Urothelium cell line (cell line): ENCODE results near the gene UBALD2.
"Not testable (repeated sequence)": the region's sequence is repeated elsewhere in the genome, so short reads cannot be mapped to it uniquely, and the experiment has no call there.

Experiments used
- DNase-seq: peaks from one replicate; pipeline ENCODE4 v3.0.0; 2011; ENCODE audit warnings: low spot score, mixed read lengths
- FAIRE-seq: peaks from 2 replicates; lab custom pipeline; 2011; peaks lifted over from hg19 to GRCh38; lab: Jason Lieb, UNC

Gene UBALD2

GRCh38 chr17:76243826-76244679 lies 21.1 kb upstream of the UBALD2 start:
- FAIRE-seq (peak; percentile 20), DNase-seq (no peak)

DNA sequence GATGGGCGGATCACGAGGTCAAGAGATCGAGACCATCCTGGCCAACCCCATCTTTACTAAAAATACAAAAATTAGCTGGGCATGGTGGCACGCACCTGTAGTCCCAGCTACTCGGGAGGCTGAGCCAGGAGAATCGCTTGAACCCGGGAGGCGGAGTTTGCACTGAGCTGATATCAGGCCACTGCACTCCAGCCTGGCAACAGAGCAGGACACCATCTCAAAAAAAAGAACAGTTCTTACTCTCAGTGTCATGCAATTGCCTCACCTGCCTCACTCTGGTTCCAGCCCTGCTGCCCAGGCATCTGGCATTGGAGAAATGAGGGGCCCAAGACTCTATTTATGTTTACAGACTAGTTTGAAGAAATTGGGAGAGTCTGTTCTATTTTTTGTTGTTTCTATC lies 20.4 kb upstream of the UBALD2 start:
- not testable (repeated sequence) for FAIRE-seq, DNase-seq

- no peak for DNase-seq
- no peak for FAIRE-seq
Measured at GRCh38 chr17:76246080-76247066, 18.8 kb upstream of the UBALD2 start.

DNA sequence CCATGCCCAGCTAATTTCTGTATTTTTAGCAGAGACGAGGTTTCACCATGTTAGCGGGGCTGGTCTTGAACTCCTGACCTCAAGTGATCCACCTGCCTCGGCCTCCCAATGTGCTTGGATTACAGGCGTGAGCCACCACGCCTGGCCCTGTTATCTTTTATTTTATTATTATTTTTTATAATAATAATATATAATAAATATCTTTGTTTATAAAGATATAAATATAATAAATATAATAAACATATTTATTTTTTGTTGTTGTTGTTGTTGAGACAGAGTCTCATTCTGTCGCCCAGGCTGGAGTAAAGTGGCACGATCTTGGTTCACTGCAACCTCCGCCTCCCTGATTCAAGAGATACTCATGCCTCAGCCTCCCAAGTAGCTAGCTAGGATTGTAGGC lies 17.8 kb upstream of the UBALD2 start:
- DNase-seq, result no peak
- no peak for FAIRE-seq

DNA sequence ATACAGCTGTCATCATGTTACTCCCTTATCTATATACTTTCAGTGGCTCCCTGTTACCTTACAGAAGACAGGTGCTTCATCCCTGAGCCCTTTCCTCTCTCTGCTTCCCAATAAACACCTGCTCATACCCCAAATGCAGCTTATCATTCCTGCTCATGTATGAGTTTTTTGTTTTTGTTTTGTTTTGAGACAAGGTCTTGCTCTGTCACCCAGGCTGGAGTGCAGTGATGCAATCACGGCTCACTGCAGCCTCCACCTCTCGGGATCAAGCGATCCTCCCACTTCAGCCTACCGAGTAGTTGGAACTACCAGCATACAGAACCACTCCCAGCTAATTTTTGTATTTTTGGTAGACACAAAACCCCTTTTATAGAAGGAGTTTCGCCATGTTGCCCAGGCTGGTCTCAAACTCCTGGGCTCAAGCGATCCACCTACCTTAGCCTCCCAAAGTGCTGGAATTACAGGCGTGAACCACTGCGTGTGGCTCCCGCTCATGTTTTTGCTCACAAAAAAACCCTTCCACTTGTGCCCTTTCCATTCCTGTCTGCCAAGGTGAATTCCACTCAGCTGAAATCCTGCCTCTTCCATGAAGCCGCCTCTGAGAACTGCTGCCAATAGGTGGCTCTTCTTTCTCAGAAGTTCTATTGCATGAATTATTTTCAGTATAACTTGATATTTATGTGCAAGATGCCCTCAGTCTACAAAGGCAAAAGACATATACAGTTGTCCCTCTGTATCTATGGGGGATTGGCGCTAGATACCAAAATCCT lies 16.9 kb upstream of the UBALD2 start:
- no peak for FAIRE-seq
- no peak for DNase-seq

- FAIRE-seq, result no peak
- no peak for DNase-seq
Measured at GRCh38 chr17:76250141-76250540, 15.0 kb upstream of the UBALD2 start.

- FAIRE-seq, result peak; percentile 5
- no peak for DNase-seq
Measured at GRCh38 chr17:76251478-76252039, 13.6 kb upstream of the UBALD2 start.

DNA sequence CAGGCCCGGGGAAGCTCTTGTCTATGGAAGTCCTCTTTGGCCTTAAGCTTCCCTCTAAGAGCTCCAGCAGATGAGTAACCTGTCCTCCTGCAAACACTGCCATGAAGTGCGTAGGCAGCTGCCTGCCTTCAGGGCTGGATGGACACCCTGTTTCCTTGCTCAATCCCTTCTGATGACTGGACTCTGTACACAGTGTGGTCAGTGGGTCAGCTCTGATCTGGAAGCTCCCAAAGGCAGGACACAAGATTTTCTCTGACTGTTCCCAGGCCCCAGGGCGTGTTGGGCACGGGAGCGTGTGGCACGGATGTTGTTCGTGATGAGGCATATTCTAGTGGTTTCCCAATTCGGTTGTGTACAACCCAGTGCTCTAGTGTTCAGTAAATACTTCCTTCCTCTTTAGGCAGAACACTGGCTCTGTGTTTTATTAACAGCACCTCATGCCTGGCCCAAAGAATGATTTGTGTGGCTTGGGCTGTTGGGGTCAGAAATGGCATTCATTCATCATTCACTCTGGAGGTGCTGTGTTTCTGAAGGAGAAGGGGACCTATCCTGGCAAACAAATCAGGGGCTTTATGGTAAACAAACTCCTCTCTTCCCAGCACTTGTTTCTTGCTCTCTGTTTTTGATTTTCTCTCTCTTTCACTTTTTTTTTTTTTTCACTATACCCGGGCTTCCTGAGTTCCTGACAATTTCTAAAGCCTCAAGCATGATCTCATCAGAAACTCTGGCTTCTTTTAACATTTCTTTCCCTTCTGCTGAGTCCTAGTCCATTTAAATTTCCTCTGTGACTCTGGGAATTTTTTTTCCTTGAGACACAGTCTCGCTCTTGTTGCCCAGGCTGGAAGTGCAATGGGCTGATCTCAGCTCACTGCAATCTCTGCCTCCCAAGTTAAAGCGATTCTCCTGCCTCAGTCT lies 12.9 kb upstream of the UBALD2 start:
- FAIRE-seq, result no peak
- no peak for DNase-seq

DNA sequence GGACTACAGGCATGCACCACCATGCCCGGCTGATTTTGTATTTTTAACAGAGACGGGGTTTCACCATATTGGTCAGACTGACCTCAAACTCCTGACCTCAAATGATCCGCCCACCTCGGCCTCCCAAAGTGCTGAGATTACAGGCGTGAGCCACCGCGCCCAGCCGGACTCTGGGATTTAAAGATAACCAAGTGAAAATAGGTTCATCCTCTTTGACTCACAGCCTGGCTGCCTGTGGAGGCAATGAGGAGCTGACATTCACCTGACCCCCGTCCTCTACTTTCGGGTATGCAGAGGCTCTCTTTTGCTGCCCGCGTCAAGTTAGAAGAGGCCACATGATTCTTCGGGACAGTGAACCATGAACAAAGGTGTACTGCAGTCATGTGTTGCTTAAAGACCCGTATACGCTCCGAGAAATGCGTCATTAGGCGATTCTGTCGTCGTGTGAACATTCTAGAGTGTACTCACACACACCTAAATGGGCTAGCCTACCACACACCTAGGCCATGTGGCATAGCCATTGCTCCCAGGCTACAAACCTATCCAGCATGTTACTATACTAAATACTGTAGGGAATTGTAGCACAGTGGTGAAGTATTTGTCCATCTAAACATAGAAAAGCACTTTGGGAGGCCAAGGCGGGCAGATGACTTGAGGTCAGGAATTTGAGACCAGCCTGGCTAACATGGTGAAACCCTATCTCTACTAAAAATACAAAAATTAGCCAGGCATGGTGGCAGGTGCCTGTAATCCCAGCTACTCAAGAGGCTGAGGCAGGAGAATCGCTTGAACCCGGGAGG lies 12.0 kb upstream of the UBALD2 start:
- not testable (repeated sequence) for FAIRE-seq, DNase-seq

- DNase-seq, result no peak
- no peak for FAIRE-seq
Measured at GRCh38 chr17:76253841-76254240, 11.3 kb upstream of the UBALD2 start.

GRCh38 chr17:76254275-76254674 lies 10.9 kb upstream of the UBALD2 start:
- FAIRE-seq (no peak), DNase-seq (no peak)

DNA sequence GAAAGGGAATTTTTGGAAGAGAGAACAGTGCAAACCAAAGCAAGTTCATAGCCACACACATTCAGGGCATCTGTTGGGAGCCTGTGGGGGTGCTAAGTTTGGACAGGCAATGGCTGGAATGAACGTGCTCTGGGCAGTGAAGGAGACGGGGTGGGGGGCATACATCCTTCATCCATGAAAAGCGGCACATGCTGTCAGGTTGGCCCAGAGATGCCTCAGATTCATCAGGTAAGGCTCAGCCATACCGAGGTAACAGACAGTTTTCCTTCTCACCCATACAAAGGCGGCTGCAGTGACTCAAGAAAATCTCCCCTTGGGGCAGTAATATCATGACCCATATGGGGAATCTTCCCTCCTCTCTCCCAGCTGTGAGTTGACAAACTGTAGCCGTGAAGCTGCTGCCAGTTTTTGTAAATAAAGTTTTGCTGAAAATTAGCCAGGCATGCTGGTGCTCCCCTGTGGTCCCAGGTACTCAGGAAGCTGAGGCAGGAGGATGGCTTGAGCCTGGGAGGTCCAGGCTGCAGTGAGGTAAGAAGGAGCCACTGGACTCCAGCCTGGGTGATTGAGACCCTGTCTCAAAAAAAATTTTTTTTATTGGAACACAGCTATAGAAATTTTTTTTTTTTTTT lies 9.2 kb upstream of the UBALD2 start:
- DNase-seq, result no peak
- no peak for FAIRE-seq

- not testable (repeated sequence) for FAIRE-seq, DNase-seq
Measured at GRCh38 chr17:76256430-76257050, 8.6 kb upstream of the UBALD2 start.

DNA sequence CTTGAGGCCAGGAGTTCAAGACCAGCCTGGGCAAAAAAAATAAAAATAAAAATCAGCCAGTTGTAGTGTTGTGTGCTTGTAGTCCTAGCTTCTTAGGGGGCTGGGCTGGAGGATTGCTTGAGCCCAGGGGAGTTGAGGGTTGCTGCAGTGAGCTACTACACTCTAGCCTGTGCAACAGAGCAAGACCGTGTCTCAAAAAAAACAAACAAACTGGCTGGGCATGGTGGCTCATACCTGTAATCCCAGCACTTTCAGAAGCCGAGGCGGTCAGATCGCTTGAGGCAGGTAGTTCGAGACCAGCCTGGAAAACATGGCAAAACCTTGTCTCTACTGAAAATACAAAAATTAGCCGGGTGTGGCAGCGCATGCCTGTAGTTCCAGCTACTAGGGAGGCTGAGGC lies 4.9 kb upstream of the UBALD2 start:
- FAIRE-seq (no peak), DNase-seq (no peak)

DNA sequence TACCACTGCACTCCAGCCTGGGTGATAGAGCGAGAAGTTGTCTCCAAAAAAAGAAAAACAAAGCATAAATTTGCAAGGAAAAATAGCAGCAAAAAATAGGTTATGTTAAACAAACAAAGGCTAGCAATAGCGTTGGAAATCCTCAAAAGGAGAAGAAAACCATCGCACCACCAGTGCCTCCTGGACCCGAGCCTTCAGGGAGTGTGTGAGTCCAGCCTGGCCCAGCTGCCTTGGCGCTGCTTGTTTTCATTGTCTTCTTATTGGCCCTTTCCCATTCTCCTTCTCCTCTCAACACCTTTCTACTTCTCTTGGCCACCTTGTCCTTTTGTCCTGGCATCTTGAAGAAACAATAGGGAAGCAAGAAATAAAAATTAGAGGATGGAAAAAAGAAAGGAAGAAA lies 4.5 kb upstream of the UBALD2 start:
- FAIRE-seq, result no peak
- no peak for DNase-seq

GRCh38 chr17:76261421-76262215 lies 3.5 kb upstream of the UBALD2 start:
- DNase-seq (no peak), FAIRE-seq (no peak)
